Mesenchymal stem cell (in vitro differentiated cells and primary cell): ENCODE data around the gene DAAM2.

Experiments
- DNase-seq: peaks from one replicate; pipeline ENCODE4 v3.0.0-alpha.2; 2013
- H2AFZ ChIP-seq: one replicate; pipeline ENCODE4 v1.6.1; 2013; ENCODE audit warnings: low read depth, mild to moderate bottlenecking, control low read depth, inconsistent platforms, low read length, moderate library complexity
- H2AK5ac ChIP-seq: 2 replicates; pipeline ENCODE4 v1.6.1; 2013; ENCODE audit warnings: low read length, moderate library complexity, mild to moderate bottlenecking, inconsistent platforms; ENCODE audit not compliant: severe bottlenecking
- H2BK120ac ChIP-seq: one replicate; pipeline ENCODE4 v1.6.1; 2013; ENCODE audit warnings: low read depth, mild to moderate bottlenecking, inconsistent platforms, low read length, moderate library complexity
- H2BK12ac ChIP-seq, 2 experiments: one replicate each; pipeline ENCODE4 v1.6.1; 2013; ENCODE audit warnings: inconsistent platforms in 2 of 2, low read length in 2 of 2, mild to moderate bottlenecking in 2 of 2, moderate library complexity in 2 of 2, control low read depth in 1 of 2
- H2BK15ac ChIP-seq: one replicate; pipeline ENCODE4 v1.6.1; 2013; ENCODE audit warnings: mild to moderate bottlenecking, low read depth, inconsistent platforms; ENCODE audit not compliant: poor library complexity, severe bottlenecking
- H2BK5ac ChIP-seq: 2 replicates; pipeline ENCODE4 v1.6.1; 2013; ENCODE audit warnings: low read depth, mild to moderate bottlenecking, low read length, control low read depth, inconsistent platforms; ENCODE audit not compliant: poor library complexity, severe bottlenecking
- H3K14ac ChIP-seq, 2 experiments: one replicate each; pipeline ENCODE4 v1.6.1; 2013; ENCODE audit warnings: inconsistent platforms in 2 of 2, low read length in 2 of 2, control low read depth in 1 of 2, mild to moderate bottlenecking in 1 of 2, moderate library complexity in 1 of 2
- H3K18ac ChIP-seq, 2 experiments: one replicate each; pipeline ENCODE4 v1.6.1; 2013; ENCODE audit warnings: inconsistent platforms in 2 of 2, low read length in 2 of 2, control low read depth in 1 of 2, low read depth in 1 of 2, mild to moderate bottlenecking in 1 of 2
- H3K23ac ChIP-seq, 2 experiments: one replicate each; pipeline ENCODE4 v1.6.1; 2013; ENCODE audit warnings: inconsistent platforms in 2 of 2, low read length in 2 of 2, mild to moderate bottlenecking in 2 of 2, moderate library complexity in 2 of 2, control low read depth in 1 of 2
- H3K27ac ChIP-seq: 2 replicates; pipeline ENCODE4 v1.5.1; 2013; ENCODE audit warnings: mild to moderate bottlenecking, moderate library complexity, low read length, control low read depth, inconsistent platforms; ENCODE audit not compliant: poor library complexity, severe bottlenecking
- H3K27me3 ChIP-seq, 2 experiments: 2 replicates each; pipeline versions ENCODE4 v1.6.1 to v1.7.0; 2013; ENCODE audit warnings: low read length in 2 of 2, mild to moderate bottlenecking in 2 of 2, moderate library complexity in 2 of 2, control low read depth in 1 of 2, inconsistent platforms in 1 of 2; ENCODE audit not compliant: control insufficient read depth in 1 of 2, insufficient read depth in 1 of 2
- H3K36me3 ChIP-seq, 2 experiments: 2 replicates each; pipeline versions ENCODE4 v1.6.1 to v1.7.0; 2013; ENCODE audit warnings: low read length in 2 of 2, control low read depth in 1 of 2, inconsistent platforms in 1 of 2, low read depth in 1 of 2, mild to moderate bottlenecking in 1 of 2; ENCODE audit not compliant: insufficient read depth in 2 of 2, control insufficient read depth in 1 of 2
- H3K4ac ChIP-seq, 2 experiments: one replicate each; pipeline ENCODE4 v1.6.1; 2013; ENCODE audit warnings: inconsistent platforms in 2 of 2, low read length in 2 of 2, mild to moderate bottlenecking in 2 of 2, moderate library complexity in 2 of 2, control low read depth in 1 of 2, low read depth in 1 of 2
- H3K4me1 ChIP-seq: 2 replicates; pipeline ENCODE4 v1.6.1; 2013; ENCODE audit warnings: low read depth, low read length, control low read depth; ENCODE audit not compliant: control insufficient read depth, insufficient read depth
- H3K4me2 ChIP-seq: 2 replicates; pipeline ENCODE4 v1.6.1; 2013; ENCODE audit warnings: low read length, mild to moderate bottlenecking, inconsistent platforms; ENCODE audit not compliant: poor library complexity, severe bottlenecking
- H3K4me3 ChIP-seq, 2 experiments: 2 replicates each; pipeline versions ENCODE4 v1.5.1 to v1.7.0; 2013; ENCODE audit warnings: low read length in 2 of 2, mild to moderate bottlenecking in 2 of 2, control low read depth in 1 of 2, low read depth in 1 of 2; ENCODE audit not compliant: insufficient read depth in 1 of 2
- H3K79me1 ChIP-seq: replicated peaks from 2 replicates; pipeline ENCODE4 v1.6.1; 2013; ENCODE audit warnings: mild to moderate bottlenecking, control low read depth, low read length, inconsistent platforms; ENCODE audit not compliant: poor library complexity, severe bottlenecking
- H3K9ac ChIP-seq: 2 replicates; pipeline ENCODE4 v1.7.0; 2013; ENCODE audit warnings: mild to moderate bottlenecking, low read length, moderate library complexity
- H3K9me3 ChIP-seq: 2 replicates; pipeline ENCODE4 v1.7.0; 2013; ENCODE audit warnings: mild to moderate bottlenecking, low read length; ENCODE audit not compliant: control insufficient read depth
- H4K8ac ChIP-seq: one replicate; pipeline ENCODE4 v1.6.1; 2013; ENCODE audit warnings: inconsistent platforms, mild to moderate bottlenecking, low read length, moderate library complexity
- H4K91ac ChIP-seq: one replicate; pipeline ENCODE4 v1.6.1; 2013; ENCODE audit warnings: mild to moderate bottlenecking, low read length, inconsistent platforms
- WGBS: methylation state at CpG from one replicate; pipeline ENCODE4 v1.1.7; 2013; ENCODE audit warnings: mixed read lengths; 5-methylcytosine and 5-hydroxymethylcytosine counted together

The DAAM2 gene

GRCh38 chr6:39843305-39844020 is 51.3 kb downstream of the DAAM2 start:
- Histone ChIP-seq H3K79me1 (peaks cover 5% of the 10 kb centered on the region), H2BK120ac (no peak overlapping the region), H2AFZ (no peak overlapping the region), H4K8ac (peak overlapping the region; percentile 19), H4K91ac (no peak overlapping the region), H3K9me3 (no peaks in the 10 kb centered on the region), H2BK5ac (no peak overlapping the region), H3K27ac (no peak overlapping the region), H3K14ac (no peak overlapping the region), H3K36me3 (no peaks in the 10 kb centered on the region), H3K9ac (no peak overlapping the region), H3K18ac (no peak overlapping the region), H3K4ac (no peak overlapping the region), H3K4me3 (no peak overlapping the region), H2AK5ac (no peak overlapping the region), H3K4me2 (no peak overlapping the region), H2BK12ac (peak overlapping the region in 1 of 2 experiments; percentile 21), H3K23ac (no peak overlapping the region), H3K27me3 (no peaks in the 10 kb centered on the region), H3K4me1 (peaks cover 1% of the 10 kb centered on the region), H2BK15ac (no peak overlapping the region)
- whole genome bisulfite sequencing = 94% methylated on average over 11 of the region's 12 CpGs
- no peak for DNase-seq

DNA sequence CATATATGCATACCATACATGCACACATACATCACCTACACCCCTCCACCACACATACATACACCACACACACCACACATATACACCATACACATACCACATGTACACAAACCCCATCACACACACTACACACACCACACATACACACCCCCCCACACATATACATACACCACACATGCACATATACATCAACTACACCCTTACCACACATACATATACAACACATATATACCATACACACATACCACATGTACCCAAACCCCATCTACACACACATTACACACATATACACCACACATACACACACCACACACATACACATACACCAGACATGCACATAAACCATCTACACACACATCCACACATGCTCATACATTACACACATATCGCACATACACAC is 52.7 kb downstream of the DAAM2 start:
- Histone ChIP-seq H3K4me1 (peaks cover 5% of the 10 kb centered on the region), H3K36me3 (no peaks in the 10 kb centered on the region), H2AK5ac (no peak overlapping the region), H4K8ac (peak overlapping the region; percentile 36), H3K4me3 (no peak overlapping the region), H3K27ac (no peak overlapping the region), H3K4me2 (no peak overlapping the region), H3K14ac (peak overlapping the region in 1 of 2 experiments; percentile 61), H2BK5ac (no peak overlapping the region), H3K79me1 (peaks cover 6% of the 10 kb centered on the region), H2BK12ac (no peak overlapping the region), H4K91ac (no peak overlapping the region), H3K9me3 (no peaks in the 10 kb centered on the region), H3K27me3 (no peaks in the 10 kb centered on the region), H3K23ac (no peak overlapping the region), H3K18ac (no peak overlapping the region), H3K9ac (no peak overlapping the region), H2BK120ac (no peak overlapping the region), H2BK15ac (no peak overlapping the region), H2AFZ (no peak overlapping the region), H3K4ac (no peak overlapping the region)
- DNase-seq = no peak
- WGBS = 94% methylated on average over 1 of the region's 1 CpG

GRCh38 chr6:39847221-39847620 is 55.0 kb downstream of the DAAM2 start:
- no peak overlapping the region for H2BK120ac ChIP-seq
- H3K27ac ChIP-seq = no peak overlapping the region
- no peak overlapping the region for H4K91ac ChIP-seq
- peak overlapping the region in 1 of 2 experiments; percentile 28 for H2BK12ac ChIP-seq
- no peaks in the 10 kb centered on the region for H3K9me3 ChIP-seq
- H2AK5ac ChIP-seq = no peak overlapping the region
- peaks cover 11% of the 10 kb centered on the region for H3K4me1 ChIP-seq
- H3K23ac ChIP-seq = peak overlapping the region in 1 of 2 experiments; percentile 30
- H3K27me3 ChIP-seq = no peaks in the 10 kb centered on the region
- H3K4ac ChIP-seq = no peak overlapping the region
- no peak overlapping the region for H3K9ac ChIP-seq
- H3K18ac ChIP-seq = peak overlapping the region in 1 of 2 experiments; percentile 49
- no peak overlapping the region for H2AFZ ChIP-seq
- no peak overlapping the region for H3K4me2 ChIP-seq
- WGBS = 90% methylated on average over 10 of the region's 10 CpGs
- H3K79me1 ChIP-seq = peaks cover 9% of the 10 kb centered on the region
- no peak for DNase-seq
- H3K36me3 ChIP-seq = no peaks in the 10 kb centered on the region
- no peak overlapping the region for H4K8ac ChIP-seq
- H2BK5ac ChIP-seq = no peak overlapping the region
- H2BK15ac ChIP-seq = peak overlapping the region; percentile 12
- no peak overlapping the region for H3K14ac ChIP-seq
- H3K4me3 ChIP-seq = no peak overlapping the region

DNA sequence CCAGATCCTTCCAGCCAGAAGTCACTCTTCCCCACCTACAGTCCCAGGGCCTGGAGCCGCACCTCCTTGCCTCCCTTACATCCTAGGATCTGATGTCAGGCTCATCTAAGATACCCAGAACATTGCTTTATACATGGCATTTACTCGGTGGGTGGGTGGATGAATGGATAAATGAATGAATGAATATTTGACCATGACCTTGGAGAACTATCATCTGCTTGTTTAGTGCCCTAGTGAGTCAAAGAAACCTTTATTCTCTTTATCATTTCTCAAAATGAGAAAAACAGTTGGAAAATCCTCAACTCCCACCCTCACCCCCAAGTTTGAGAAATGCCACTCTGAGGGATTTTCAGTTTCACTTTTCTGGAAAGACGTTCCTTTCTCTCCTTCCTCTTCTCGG is 56.0 kb downstream of the DAAM2 start:
- no peak overlapping the region for H3K18ac ChIP-seq
- H3K36me3 ChIP-seq = no peaks in the 10 kb centered on the region
- no peak overlapping the region for H2BK5ac ChIP-seq
- H2AFZ ChIP-seq = no peak overlapping the region
- H2BK120ac ChIP-seq = no peak overlapping the region
- H2AK5ac ChIP-seq = no peak overlapping the region
- no peak overlapping the region for H3K23ac ChIP-seq
- no peak overlapping the region for H3K14ac ChIP-seq
- H3K9me3 ChIP-seq = no peaks in the 10 kb centered on the region
- no peaks in the 10 kb centered on the region for H3K27me3 ChIP-seq
- H2BK12ac ChIP-seq = peak overlapping the region in 1 of 2 experiments; percentile 33
- no peak overlapping the region for H3K4me2 ChIP-seq
- H3K4me3 ChIP-seq = no peak overlapping the region
- no peak overlapping the region for H3K4ac ChIP-seq
- DNase-seq = no peak
- no peak overlapping the region for H3K27ac ChIP-seq
- no peak overlapping the region for H4K91ac ChIP-seq
- no peak overlapping the region for H4K8ac ChIP-seq
- peaks cover 16% of the 10 kb centered on the region for H3K4me1 ChIP-seq
- H3K79me1 ChIP-seq = peaks cover 9% of the 10 kb centered on the region
- H3K9ac ChIP-seq = no peak overlapping the region
- no peak overlapping the region for H2BK15ac ChIP-seq
- 98% methylated on average over 3 of the region's 4 CpGs for WGBS
